AG09309 (cell line): Measurements from ENCODE around the gene APBB1IP.
A peak's percentile ranks its signal among the peaks of the same experiment; 100 is the strongest.
"Not testable (repeated sequence)": the region's sequence is repeated elsewhere in the genome, so short reads cannot be mapped to it uniquely, and the experiment has no call there.

Source experiments
- DNase-seq: peaks from one replicate; pipeline ENCODE4 v3.0.0-alpha.2; 2010; ENCODE audit warnings: low read depth
- H3K4me3 ChIP-seq: 2 replicates; pipeline ENCODE4 v1.5.1; 2011; ENCODE audit warnings: mild to moderate bottlenecking, low read depth, low read length, moderate library complexity; ENCODE audit not compliant: control insufficient read depth
- CTCF ChIP-seq: IDR thresholded peaks from 2 replicates; pipeline ENCODE4 v1.5.1; 2011; ENCODE audit warnings: mild to moderate bottlenecking, low read depth, low read length, inconsistent platforms; ENCODE audit not compliant: insufficient read depth, control insufficient read depth; ENCODE audit errors: missing control alignments

APBB1IP gene

GRCh38 chr10:26491276-26491675 lies 53.1 kb downstream of the APBB1IP start:
- no peak for TF ChIP-seq CTCF
- DNase-seq = no peak
- no peak overlapping the region for H3K4me3 ChIP-seq

- TF ChIP-seq CTCF = no peak
- no peak overlapping the region for H3K4me3 ChIP-seq
- DNase-seq = peak; percentile 42
These were observed 53.8 kb downstream of the APBB1IP start for GRCh38 chr10:26491934-26492333.

GRCh38 chr10:26492725-26493124 lies 54.6 kb downstream of the APBB1IP start:
- not testable (repeated sequence) for DNase-seq, H3K4me3 ChIP-seq

- no peak for TF ChIP-seq CTCF
- no peak overlapping the region for H3K4me3 ChIP-seq
- DNase-seq = no peak
These were observed 55.9 kb downstream of the APBB1IP start for GRCh38 chr10:26494018-26494417.

GRCh38 chr10:26499426-26499825 lies 61.3 kb downstream of the APBB1IP start:
- TF ChIP-seq CTCF = no peak
- DNase-seq = no peak
- H3K4me3 ChIP-seq = no peak overlapping the region

- DNase-seq = no peak
- no peak overlapping the region for H3K4me3 ChIP-seq
- no peak for TF ChIP-seq CTCF
These were observed 64.8 kb downstream of the APBB1IP start for GRCh38 chr10:26502986-26503385.

GRCh38 chr10:26503911-26504310 lies 65.8 kb downstream of the APBB1IP start:
- DNase-seq = no peak
- no peak overlapping the region for H3K4me3 ChIP-seq
- TF ChIP-seq CTCF = peak; percentile 26

GRCh38 chr10:26504429-26504828 lies 66.3 kb downstream of the APBB1IP start:
- not testable (repeated sequence) for H3K4me3 ChIP-seq, DNase-seq
